ENCODE data around the gene SRGAP3. TPM values are rescaled to one million over a fixed set of nuclear protein-coding genes. Genes with fewer than 3 reads are reported as not detected.

The SRGAP3 gene
- total and polyA plus RNA-seq, 10 of the 15 experiments (the other 5 are each of a cell fraction or from before 2014, with no cell fraction given): 0.32 to 1.7 (median 0.99) TPM

- Histone ChIP-seq H3K4me1 (ENCODE audit: control insufficient read depth, insufficient read depth, low read length) (peaks cover 6% of the 10 kb centered on the region), H3K9me3 (replicated peaks; ENCODE audit: control insufficient read depth, insufficient read depth, low read length) (no peaks in the 10 kb centered on the region; the same call in 2 of the 3 replicates), H4K20me1 (ENCODE audit: control insufficient read depth, insufficient read depth) (no peaks in the 10 kb centered on the region), H3K27me3 (replicated peaks in 1 of 2; ENCODE audit: control insufficient read depth in 2 of 2, insufficient read depth in 2 of 2, low read length in 1 of 2) (no peaks in the 10 kb centered on the region; a peak in 1 of 4 replicates), H3K79me2 (ENCODE audit: control insufficient read depth, insufficient read depth, low read length) (no peaks in the 10 kb centered on the region), H3K27ac (ENCODE audit: control insufficient read depth, insufficient read depth) (no peak overlapping the region), H2AFZ (ENCODE audit: control insufficient read depth, low read depth, low read length) (no peak overlapping the region), H3K9ac (ENCODE audit: control insufficient read depth, insufficient read depth, low read length) (no peak overlapping the region), H3K4me3 (no peak overlapping the region), H3K36me3 (ENCODE audit: control insufficient read depth in 2 of 2, insufficient read depth in 2 of 2, low read length in 1 of 2) (no peaks in the 10 kb centered on the region), H3K4me2 (ENCODE audit: control insufficient read depth, insufficient read depth) (no peak overlapping the region)
- ChIA-PET POLR2A (no interaction called here), SMC1A (ENCODE audit: uncharacterized antibody, unreplicated experiment) (no interaction called here), CTCF (interaction anchor here (2.0 kb wide), 1 partner anchor 13 kb away, joined by 8 read pairs; no protein-coding TSS in a partner anchor), RAD21 (ENCODE audit: unreplicated experiment) (no interaction called here)
- no TSS peak for BruUV-seq (replicated peaks)
- TF ChIP-seq JUND (IDR thresholded peaks at IDR 0.05; ENCODE audit: low read depth, low read length) (no peak), TCF7 (IDR thresholded peaks at IDR 0.05; ENCODE audit: borderline replicate concordance) (no peak), POLR2AphosphoS5 (IDR thresholded peaks at IDR 0.05; ENCODE audit: low read length) (no peak), HDGF (IDR thresholded peaks at IDR 0.05) (no peak), DPF2 (IDR thresholded peaks at IDR 0.05) (no peak), PKNOX1 (IDR thresholded peaks at IDR 0.05) (no peak), ZBTB33 (IDR thresholded peaks at IDR 0.05) (no peak), ZNF622 (IDR thresholded peaks at IDR 0.05) (no peak), CBX5 (IDR thresholded peaks at IDR 0.05; ENCODE audit: low read depth) (no peak), EP300 (IDR thresholded peaks at IDR 0.05; ENCODE audit: borderline replicate concordance in 1 of 2, control insufficient read depth in 1 of 2, low read depth in 2 of 2, low read length in 2 of 2) (no peak)
- WGBS (ENCODE audit: insufficient coverage, insufficient replicate concordance, low lambda C conversion rate, missing lambda C conversion rate): 65% methylated on average over 2 of the region's 2 CpGs
- intact Hi-C loops (cut with micrococcal nuclease; ENCODE audit: unreplicated experiment) (no loop called here), in situ Hi-C loops (cut with MboI) (no loop called here)
- DNase-seq (ENCODE audit: low read depth, low spot score) (no peak), FAIRE-seq (no peak), ATAC-seq (no peak)
Measured at GRCh38 chr3:9211155-9211950, 38.1 kb downstream of the SRGAP3 start.
